MM.1S (cell line): Measurements from ENCODE around the gene UTS2B.

ENCODE experiments used
- DNase-seq: peaks from one replicate; pipeline ENCODE4 v3.0.0-alpha.2; 2015
- H2AFZ ChIP-seq: fragments of 300-600 bp; sonication (generic); 2 replicates; pipeline ENCODE4 v1.6.0; 2016; ENCODE audit warnings: antibody characterized with exemption, low read length
- H3F3A ChIP-seq: fragments of 300-600 bp; sonication (generic); 2 replicates; pipeline ENCODE4 v1.6.1; 2016; ENCODE audit warnings: mild to moderate bottlenecking, antibody characterized with exemption, low read length, moderate library complexity, mixed read lengths; ENCODE audit not compliant: insufficient read depth
- H3K27ac ChIP-seq: fragments of 300-600 bp; sonication (generic); 2 replicates; pipeline ENCODE4 v1.5.1; 2016; ENCODE audit warnings: mild to moderate bottlenecking, low read length
- H3K27me3 ChIP-seq: fragments of 300-600 bp; sonication (generic); replicated peaks from 2 replicates; pipeline ENCODE4 v1.6.0; 2016; ENCODE audit warnings: low read length; ENCODE audit not compliant: insufficient read depth
- H3K36me3 ChIP-seq: fragments of 300-600 bp; sonication (generic); replicated peaks from 2 replicates; pipeline ENCODE4 v1.6.1; 2016; ENCODE audit warnings: mild to moderate bottlenecking, low read length, mixed read lengths; ENCODE audit not compliant: insufficient read depth
- H3K4me1 ChIP-seq: fragments of 300-600 bp; sonication (generic); 2 replicates; pipeline ENCODE4 v1.6.1; 2016; ENCODE audit warnings: low read length, mixed read lengths
- H3K4me2 ChIP-seq: fragments of 300-600 bp; sonication (generic); 2 replicates; pipeline ENCODE4 v1.6.0; 2016; ENCODE audit warnings: low read depth, low read length
- H3K4me3 ChIP-seq: fragments of 300-600 bp; sonication (generic); 2 replicates; pipeline ENCODE4 v1.5.1; 2016; ENCODE audit warnings: low read length, mixed read lengths
- H3K79me2 ChIP-seq: fragments of 300-600 bp; sonication (generic); 2 replicates; pipeline ENCODE4 v1.6.1; 2016; ENCODE audit warnings: mixed run types, low read length, mixed read lengths
- H3K9ac ChIP-seq: fragments of 300-600 bp; sonication (generic); 2 replicates; pipeline ENCODE4 v1.6.1; 2016; ENCODE audit warnings: low read length, mixed read lengths
- H3K9me2 ChIP-seq: fragments of 300-600 bp; sonication (generic); replicated peaks from 2 replicates; pipeline ENCODE4 v1.6.1; 2016; ENCODE audit warnings: mild to moderate bottlenecking, low read length, mixed read lengths; ENCODE audit not compliant: insufficient read depth
- H3K9me3 ChIP-seq: fragments of 300-600 bp; sonication (generic); replicated peaks from 2 replicates; pipeline ENCODE4 v1.6.1; 2016; ENCODE audit warnings: mild to moderate bottlenecking, low read length, mixed read lengths; ENCODE audit not compliant: insufficient read depth
- H4K20me1 ChIP-seq: fragments of 300-600 bp; sonication (generic); 2 replicates; pipeline ENCODE4 v1.6.1; 2016; ENCODE audit warnings: mild to moderate bottlenecking, low read length, moderate library complexity, mixed read lengths; ENCODE audit not compliant: insufficient read depth
- EZH2 ChIP-seq: fragments of 300-600 bp; sonication (generic); optimal IDR thresholded peaks from 2 replicates; pipeline ENCODE3; 2017; ENCODE audit warnings: low read depth, mild to moderate bottlenecking, antibody characterized with exemption, low read length, mixed read lengths
- EZH2phosphoT487 ChIP-seq: fragments of 300-600 bp; sonication (generic); IDR thresholded peaks from 2 replicates; pipeline ENCODE4 v1.6.1; 2018; ENCODE audit warnings: antibody characterized with exemption, low read length
- TF ChIP-seq, protein P1 (sequence below): fragments of 300-600 bp; sonication (generic); IDR thresholded peaks from 2 replicates; pipeline ENCODE4 v1.5.1; 2016; ENCODE audit warnings: antibody characterized with exemption, low read length, mixed read lengths

The UTS2B gene

DNA sequence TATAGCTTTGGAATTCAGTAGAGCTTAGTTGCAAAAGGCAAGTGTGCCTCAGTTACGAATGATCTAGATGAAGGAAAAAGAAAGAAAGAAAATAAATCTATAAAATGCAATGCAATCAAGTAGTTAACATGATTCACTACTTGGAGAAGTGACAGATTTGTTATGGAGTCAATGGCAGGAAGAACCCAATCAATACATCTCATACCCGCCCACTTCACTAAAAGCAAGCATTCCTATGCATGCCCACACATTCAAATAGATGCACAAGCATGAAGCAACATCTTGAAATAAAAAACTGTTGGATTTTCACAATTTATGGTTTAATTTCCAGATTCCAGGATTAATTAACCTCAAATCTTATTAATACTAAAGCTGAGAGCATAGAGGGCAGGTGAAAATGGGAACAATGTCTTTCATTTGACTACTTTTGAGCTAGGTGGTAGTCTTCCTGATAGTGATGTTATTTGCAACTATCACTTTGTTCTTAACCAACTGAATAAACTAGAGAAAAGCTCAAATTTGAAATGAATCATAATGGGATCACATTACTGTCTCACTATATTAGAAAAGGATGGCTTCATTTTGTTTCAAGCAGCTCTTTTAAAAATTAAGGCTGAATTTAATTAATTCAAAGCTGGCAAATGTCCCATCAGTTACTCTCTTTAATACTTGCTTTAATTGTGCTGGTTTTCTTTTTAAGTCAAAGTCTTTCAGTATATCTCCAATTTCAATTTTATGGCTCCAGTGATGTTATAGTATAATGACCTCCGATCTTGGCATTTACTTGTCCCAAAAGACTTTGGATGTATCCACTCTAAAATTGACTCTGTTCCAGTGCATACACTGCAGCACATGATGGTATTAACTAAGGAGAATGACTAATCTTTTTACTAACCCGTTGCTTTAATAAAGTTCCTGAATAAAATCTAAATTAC lies 47.8 kb downstream of the UTS2B start:
- Histone ChIP-seq H2AFZ (no peak overlapping the region), H3K4me3 (no peak overlapping the region), H3K4me2 (no peak overlapping the region)

GRCh38 chr3:191280882-191281281 lies 49.4 kb downstream of the UTS2B start:
- no peak overlapping the region for H3K9ac ChIP-seq
- no peak overlapping the region for H3K4me2 ChIP-seq
- H3K9me3 ChIP-seq = no peaks in the 10 kb centered on the region
- H3K36me3 ChIP-seq = no peaks in the 10 kb centered on the region
- H3K9me2 ChIP-seq = no peaks in the 10 kb centered on the region
- H3K4me1 ChIP-seq = no peaks in the 10 kb centered on the region
- no peak for DNase-seq
- no peak overlapping the region for H3K27ac ChIP-seq
- no peaks in the 10 kb centered on the region for H3K79me2 ChIP-seq
- no peaks in the 10 kb centered on the region for H3F3A ChIP-seq
- no peak overlapping the region for H3K4me3 ChIP-seq
- H3K27me3 ChIP-seq = no peaks in the 10 kb centered on the region
- H2AFZ ChIP-seq = no peak overlapping the region
- H4K20me1 ChIP-seq = no peaks in the 10 kb centered on the region
- TF ChIP-seq, protein P1, sequence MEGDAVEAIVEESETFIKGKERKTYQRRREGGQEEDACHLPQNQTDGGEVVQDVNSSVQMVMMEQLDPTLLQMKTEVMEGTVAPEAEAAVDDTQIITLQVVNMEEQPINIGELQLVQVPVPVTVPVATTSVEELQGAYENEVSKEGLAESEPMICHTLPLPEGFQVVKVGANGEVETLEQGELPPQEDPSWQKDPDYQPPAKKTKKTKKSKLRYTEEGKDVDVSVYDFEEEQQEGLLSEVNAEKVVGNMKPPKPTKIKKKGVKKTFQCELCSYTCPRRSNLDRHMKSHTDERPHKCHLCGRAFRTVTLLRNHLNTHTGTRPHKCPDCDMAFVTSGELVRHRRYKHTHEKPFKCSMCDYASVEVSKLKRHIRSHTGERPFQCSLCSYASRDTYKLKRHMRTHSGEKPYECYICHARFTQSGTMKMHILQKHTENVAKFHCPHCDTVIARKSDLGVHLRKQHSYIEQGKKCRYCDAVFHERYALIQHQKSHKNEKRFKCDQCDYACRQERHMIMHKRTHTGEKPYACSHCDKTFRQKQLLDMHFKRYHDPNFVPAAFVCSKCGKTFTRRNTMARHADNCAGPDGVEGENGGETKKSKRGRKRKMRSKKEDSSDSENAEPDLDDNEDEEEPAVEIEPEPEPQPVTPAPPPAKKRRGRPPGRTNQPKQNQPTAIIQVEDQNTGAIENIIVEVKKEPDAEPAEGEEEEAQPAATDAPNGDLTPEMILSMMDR = no peak
- no peak for TF ChIP-seq EZH2phosphoT487
- no peak for TF ChIP-seq EZH2

More for the DNA sequence above, 47.8 kb downstream of the UTS2B start:
- no peak for DNase-seq
- no peaks in the 10 kb centered on the region for H3K4me1 ChIP-seq
- H3F3A ChIP-seq = no peaks in the 10 kb centered on the region
- H3K79me2 ChIP-seq = no peaks in the 10 kb centered on the region
- H4K20me1 ChIP-seq = no peaks in the 10 kb centered on the region
- H3K36me3 ChIP-seq = no peaks in the 10 kb centered on the region
- H3K27ac ChIP-seq = no peak overlapping the region
- TF ChIP-seq, protein P1 = no peak
- TF ChIP-seq EZH2phosphoT487 (no peak), EZH2 (no peak)
- H3K27me3 ChIP-seq = no peaks in the 10 kb centered on the region
- H3K9me3 ChIP-seq = no peaks in the 10 kb centered on the region
- H3K9ac ChIP-seq = no peak overlapping the region
- no peaks in the 10 kb centered on the region for H3K9me2 ChIP-seq

GRCh38 chr3:191280111-191280510 lies 50.2 kb downstream of the UTS2B start:
- Histone ChIP-seq H3K9ac (no peak overlapping the region), H3K9me3 (no peaks in the 10 kb centered on the region), H3K4me2 (no peak overlapping the region), H3K9me2 (no peaks in the 10 kb centered on the region), H2AFZ (no peak overlapping the region), H3K36me3 (no peaks in the 10 kb centered on the region), H3K27ac (no peak overlapping the region), H3K4me3 (no peak overlapping the region), H4K20me1 (no peaks in the 10 kb centered on the region), H3K79me2 (no peaks in the 10 kb centered on the region), H3F3A (no peaks in the 10 kb centered on the region), H3K4me1 (no peaks in the 10 kb centered on the region), H3K27me3 (no peaks in the 10 kb centered on the region)
- TF ChIP-seq, protein P1 = no peak
- TF ChIP-seq EZH2phosphoT487 = no peak
- TF ChIP-seq EZH2 = no peak
- no peak for DNase-seq
